H1 (cell line): Measurements from ENCODE around the gene AHDC1. TPM values are rescaled to one million over a fixed set of nuclear protein-coding genes. Genes with fewer than 3 reads are reported as not detected.

Experiments used
- CTCF ChIA-PET: fragments of 300-600 bp; sonication (Branson Sonifier 250); formaldehyde crosslinking; loops from one replicate; lab custom pipeline; 2021; ENCODE audit not compliant: partially characterized antibody; lab: Charles Lee
- POLR2A ChIA-PET: fragments of 300-600 bp; sonication (Branson Sonifier 250); formaldehyde crosslinking; loops from one replicate; lab custom pipeline; 2021; ENCODE audit warnings: inconsistent platforms; ENCODE audit not compliant: partially characterized antibody; lab: Charles Lee
- DNase-seq, 2 experiments: peaks; one replicate each; pipeline versions ENCODE4 v3.0.0 to v3.0.0-alpha.2; 2010 to 2022; ENCODE audit warnings: low spot score in 2 of 2, low read depth in 1 of 2, mixed read lengths in 1 of 2
- FAIRE-seq: peaks from 2 replicates; lab custom pipeline; 2011; peaks lifted over from hg19 to GRCh38; lab: Jason Lieb, UNC
- H2AFZ ChIP-seq: 2 replicates; pipeline ENCODE4 v1.8.1; 2012; ENCODE audit warnings: low read length, inconsistent platforms
- H2AK5ac ChIP-seq: 2 replicates; pipeline ENCODE4 v1.6.1; 2013; ENCODE audit warnings: low read depth, low read length
- H2BK120ac ChIP-seq: replicated peaks from 2 replicates; pipeline ENCODE3; 2013; ENCODE audit warnings: low read depth, low read length, inconsistent platforms
- H2BK12ac ChIP-seq: 2 replicates; pipeline ENCODE4 v1.6.1; 2013; ENCODE audit warnings: low read depth, low read length
- H2BK15ac ChIP-seq: 2 replicates; pipeline ENCODE4 v1.6.1; 2013; ENCODE audit warnings: low read length
- H2BK20ac ChIP-seq: 2 replicates; pipeline ENCODE4 v1.6.1; 2013; ENCODE audit warnings: low read length
- H2BK5ac ChIP-seq: 2 replicates; pipeline ENCODE4 v1.6.1; 2013; ENCODE audit warnings: low read depth, low read length
- H3K14ac ChIP-seq: 2 replicates; pipeline ENCODE4 v1.6.1; 2013; ENCODE audit warnings: inconsistent platforms; ENCODE audit not compliant: insufficient read length
- H3K18ac ChIP-seq: 2 replicates; pipeline ENCODE4 v1.6.1; 2013; ENCODE audit warnings: low read length; ENCODE audit errors: extremely low read depth
- H3K23ac ChIP-seq: 2 replicates; pipeline ENCODE4 v1.6.1; 2013; ENCODE audit warnings: inconsistent platforms; ENCODE audit not compliant: insufficient read length
- H3K23me2 ChIP-seq: 2 replicates; pipeline ENCODE4 v1.6.1; 2013; ENCODE audit warnings: low read depth, low read length
- H3K27ac ChIP-seq: 2 replicates; pipeline ENCODE4 v1.6.1; 2011; ENCODE audit warnings: low read depth, low read length, inconsistent platforms
- H3K27me3 ChIP-seq, 4 experiments: replicated peaks in 1 of 4; 1 replicate in 1 of 4; 2 replicates in 3 of 4; pipeline versions ENCODE4 v1.6.1 to v1.8.1; 2011 to 2013; ENCODE audit warnings: low read length in 3 of 4, mild to moderate bottlenecking in 3 of 4, inconsistent platforms in 2 of 4, mixed read lengths in 2 of 4, moderate library complexity in 1 of 4; ENCODE audit not compliant: control insufficient read depth in 3 of 4, insufficient read depth in 3 of 4; ENCODE audit errors: extremely low read depth in 1 of 4
- H3K36me3 ChIP-seq, 4 experiments: 2 replicates each; pipeline versions ENCODE4 v1.6.1 to v1.8.1; 2011 to 2013; ENCODE audit warnings: mild to moderate bottlenecking in 4 of 4, low read length in 3 of 4, moderate library complexity in 2 of 4, control low read depth in 1 of 4, inconsistent platforms in 1 of 4; ENCODE audit not compliant: insufficient read depth in 4 of 4, control insufficient read depth in 2 of 4
- H3K4ac ChIP-seq: replicated peaks from 2 replicates; pipeline ENCODE3; 2013; ENCODE audit warnings: low read length, low read depth, mixed read lengths, inconsistent platforms; ENCODE audit not compliant: insufficient read length
- H3K4me1 ChIP-seq, 4 experiments: replicated peaks in 1 of 4; 1 replicate in 1 of 4; 2 replicates in 3 of 4; pipeline versions ENCODE4 v1.6.1 to v1.8.1; 2011 to 2013; ENCODE audit warnings: low read length in 3 of 4, inconsistent platforms in 2 of 4, mixed read lengths in 1 of 4; ENCODE audit not compliant: insufficient read depth in 4 of 4, control insufficient read depth in 3 of 4
- H3K4me2 ChIP-seq, 2 experiments: 2 replicates each; pipeline versions ENCODE4 v1.6.1 to v1.8.1; 2011 to 2013; ENCODE audit warnings: low read depth in 2 of 2, low read length in 2 of 2, control low read depth in 1 of 2, inconsistent platforms in 1 of 2, mild to moderate bottlenecking in 1 of 2; ENCODE audit not compliant: insufficient read depth in 1 of 2
- H3K4me3 ChIP-seq, 4 experiments: fragments of 200-600, 300-600 bp in 1 of 4; sonication (generic), shearing (Covaris generic), sonication (Bioruptor Twin) in 1 of 4; 2 replicates each; pipeline versions ENCODE4 v1.5.1 to v1.8.1; 2011 to 2016; ENCODE audit warnings: low read length in 4 of 4, low read depth in 3 of 4, control low read depth in 2 of 4, inconsistent platforms in 2 of 4, mild to moderate bottlenecking in 2 of 4, mixed read lengths in 1 of 4, moderate library complexity in 1 of 4; ENCODE audit not compliant: insufficient read depth in 2 of 4; ENCODE audit errors: extremely low read depth in 1 of 4
- H3K56ac ChIP-seq: replicated peaks from 2 replicates; pipeline ENCODE3; 2013; ENCODE audit warnings: low read depth, mild to moderate bottlenecking, mixed read lengths, low read length, inconsistent platforms; ENCODE audit not compliant: insufficient read length
- H3K79me1 ChIP-seq: 2 replicates; pipeline ENCODE4 v1.6.1; 2013; ENCODE audit warnings: low read depth, low read length, control low read depth
- H3K79me2 ChIP-seq, 2 experiments: 2 replicates each; pipeline versions ENCODE4 v1.6.1 to v1.8.1; 2012 to 2013; ENCODE audit warnings: low read length in 2 of 2, mild to moderate bottlenecking in 2 of 2, inconsistent platforms in 1 of 2; ENCODE audit not compliant: insufficient read depth in 2 of 2, control insufficient read depth in 1 of 2
- H3K9ac ChIP-seq, 4 experiments: replicated peaks in 1 of 4; 1 replicate in 1 of 4; 2 replicates in 3 of 4; pipeline versions ENCODE4 v1.6.1 to v1.8.1; 2011 to 2013; ENCODE audit warnings: low read depth in 3 of 4, low read length in 3 of 4, control low read depth in 2 of 4, mild to moderate bottlenecking in 2 of 4, moderate library complexity in 2 of 4, inconsistent platforms in 1 of 4; ENCODE audit errors: extremely low read depth in 1 of 4
- H3K9me3 ChIP-seq, 2 experiments: 2 replicates each; pipeline versions ENCODE4 v1.6.1 to v1.8.1; 2012 to 2013; ENCODE audit warnings: mild to moderate bottlenecking in 2 of 2, moderate library complexity in 2 of 2, control low read depth in 1 of 2, inconsistent platforms in 1 of 2, low read depth in 1 of 2, low read length in 1 of 2, mixed read lengths in 1 of 2; ENCODE audit not compliant: insufficient read depth in 2 of 2
- H4K20me1 ChIP-seq, 2 experiments: replicated peaks in 1 of 2; 2 replicates each; pipeline versions ENCODE3 to v1.8.1; 2011 to 2013; ENCODE audit warnings: inconsistent platforms in 2 of 2, low read length in 2 of 2, mild to moderate bottlenecking in 1 of 2; ENCODE audit not compliant: insufficient read depth in 2 of 2, control insufficient read depth in 1 of 2
- H4K5ac ChIP-seq: 2 replicates; pipeline ENCODE4 v1.6.1; 2013; ENCODE audit warnings: low read length, low read depth, mixed read lengths, inconsistent platforms; ENCODE audit not compliant: insufficient read length
- H4K8ac ChIP-seq: 2 replicates; pipeline ENCODE4 v1.8.0; 2013; ENCODE audit warnings: mild to moderate bottlenecking, moderate library complexity, low read length, inconsistent platforms; ENCODE audit not compliant: insufficient read depth; ENCODE audit errors: extremely low read depth
- H4K91ac ChIP-seq: replicated peaks from 2 replicates; pipeline ENCODE3; 2013; ENCODE audit warnings: low read length, mixed read lengths, inconsistent platforms; ENCODE audit not compliant: insufficient read length
- CBX8 ChIP-seq: fragments of 300-800, 300-1000 bp; sonication (generic); IDR thresholded peaks from 2 replicates; pipeline ENCODE4 v1.7.1; 2016; ENCODE audit warnings: low read depth, low read length, borderline replicate concordance
- SP1 ChIP-seq: IDR thresholded peaks from 2 replicates; pipeline ENCODE4 v1.6.1; 2011; ENCODE audit warnings: low read depth, low read length
- TEAD4 ChIP-seq: IDR thresholded peaks from 2 replicates; pipeline ENCODE4 v1.6.1; 2012; ENCODE audit warnings: low read depth, low read length, inconsistent platforms, mixed read lengths
- WGBS, 2 experiments: shearing (Covaris generic) in 1 of 2; methylation state at CpG; one replicate each; pipeline versions ENCODE4 v1.1.6 to v1.1.7; 2013 to 2015; ENCODE audit warnings: low lambda C conversion rate in 2 of 2, mixed read lengths in 2 of 2, inconsistent platforms in 1 of 2, low coverage in 1 of 2, missing lambda C conversion rate in 1 of 2; ENCODE audit not compliant: insufficient replicate concordance in 2 of 2, insufficient coverage in 1 of 2, insufficient read length in 1 of 2; ENCODE audit errors: extremely low coverage in 1 of 2, missing lambda C conversion rate in 1 of 2; 5-methylcytosine and 5-hydroxymethylcytosine counted together
- polyA plus RNA-seq, 7 experiments: library from polyadenylated mRNA; depleted of rRNA in 3 of 7; stranded (reverse) in 5 of 7; unstranded in 2 of 7; fragments of >200 nt in 5 of 7; fragments of 200-250 nt in 2 of 7; gene quantifications; 1 replicate in 5 of 7; 2 replicates in 1 of 7; 4 replicates in 1 of 7; pipeline versions ENCODE4 v1.2.1 to v1.2.3, GENCODE V29; 2011 to 2013; ENCODE audit warnings: missing spikeins in 2 of 7, mixed read lengths in 2 of 7
- total RNA-seq: library from RNA; stranded (reverse); fragmentation: NEBNext Ultra II Directional; extraction: Animal tissue kit (Norgen Biotek cat#: 25700); gene quantifications from 2 replicates; pipeline ENCODE4 v1.2.1, GENCODE V29; 2021

AHDC1 gene
- total and polyA plus RNA-seq, 2 of the 8 experiments (the other 6 are each of a cell fraction or from before 2014, with no cell fraction given) = 4.4 to 35.1 TPM

GRCh38 chr1:27528818-27529703 lies 74.9 kb downstream of the AHDC1 start:
- Histone ChIP-seq H4K5ac (peak overlapping the region; percentile 20), H3K23ac (no peak overlapping the region), H3K4me2 (peak overlapping the region; percentile 73 to 95), H4K20me1 (peaks cover 1 to 4% of the 10 kb centered on the region in 2 experiments), H3K9ac (no peak overlapping the region), H2BK120ac (peak overlapping the region; percentile 30), H3K79me2 (no peaks in the 10 kb centered on the region), H4K91ac (peak overlapping the region; percentile 88), H2BK20ac (peak overlapping the region; percentile 49; the same call in 1 of the 2 replicates), H3K18ac (peak overlapping the region; percentile 85), H2BK12ac (peak overlapping the region; percentile 98; the same call in 1 of the 2 replicates), H2BK5ac (peak overlapping the region; percentile 58; the same call in 1 of the 2 replicates), H2BK15ac (peak overlapping the region; percentile 97), H2AFZ (no peak overlapping the region), H3K9me3 (no peaks in the 10 kb centered on the region), H3K4me1 (peaks cover 9 to 37% (median 29%) of the 10 kb centered on the region in 4 experiments), H3K27me3 (no peaks in the 10 kb centered on the region), H4K8ac (0 out of 2 replicates have a peak overlapping the region, but pooled peaks have one; percentile 72), H3K23me2 (peaks cover 23% of the 10 kb centered on the region), H2AK5ac (peak overlapping the region; percentile 34; the same call in 1 of the 2 replicates), H3K56ac (peak overlapping the region; percentile 26), H3K4me3 (peak overlapping the region; percentile 2 to 64 (median 44); a peak in 6 of 8 replicates), H3K36me3 (no peaks in the 10 kb centered on the region), H3K4ac (peak overlapping the region; percentile 97), H3K27ac (no peak overlapping the region), H3K79me1 (no peaks in the 10 kb centered on the region), H3K14ac (no peak overlapping the region)
- CTCF ChIA-PET = interaction anchor here (1.2 to 2.2 kb wide), 7 partner anchors 12 to 100 kb away, joined by 3 to 15 read pairs (median 4); no protein-coding TSS in a partner anchor
- no peak for FAIRE-seq
- POLR2A ChIA-PET = interaction anchor here (1.1 to 1.6 kb wide), 3 partner anchors 18 to 75 kb away, joined by 3 to 4 read pairs (median 3); partner anchors contain the start of gene AHDC1
- WGBS, 2 experiments = 46% methylated on average over 17 of the region's 17 CpGs; no CpG with 5 or more reads in 1 of the 2 experiments
- no peak for DNase-seq
- TF ChIP-seq SP1 = no peak
- TF ChIP-seq CBX8 = no peak
- TF ChIP-seq TEAD4 = no peak
